GM12891 (cell line): ENCODE results near the gene DYNLRB1.

Source experiments
- POLR2A ChIP-seq: IDR thresholded peaks from 2 replicates; pipeline ENCODE4 v1.6.1; 2011; ENCODE audit warnings: low read depth, low read length, control low read depth
- POLR2AphosphoS5 ChIP-seq: IDR thresholded peaks from 2 replicates; pipeline ENCODE4 v1.6.1; 2011; ENCODE audit warnings: low read depth, low read length, control low read depth

GRCh38 chr20:34540596-34541263 is 24.5 kb downstream of the DYNLRB1 start:
- TF ChIP-seq POLR2A, result no peak
- TF ChIP-seq POLR2AphosphoS5, result no peak
